Thyroid gland (tissue), 4 donors: ENCODE results near the gene STAP1.

ENCODE experiments used
- CTCF ChIP-seq, 6 experiments: fragments of 200-600 bp in 3 of 6; fragments of 450-650 bp in 3 of 6; sonication (generic) in 3 of 6; IDR thresholded peaks; one replicate each; pipeline ENCODE4 v1.5.1; 2016 to 2019; ENCODE audit warnings: antibody characterized with exemption in 6 of 6, mild to moderate bottlenecking in 2 of 6, inconsistent platforms in 1 of 6, moderate library complexity in 1 of 6
- POLR2A ChIP-seq, 2 donors: fragments of 450-650 bp; IDR thresholded peaks; one replicate each; pipeline ENCODE4 v1.6.1; 2017; ENCODE audit warnings: antibody characterized with exemption in 2 of 2, mild to moderate bottlenecking in 2 of 2, moderate library complexity in 1 of 2

GRCh38 chr4:67576538-67576937 is 18.0 kb downstream of the STAP1 start:
- TF ChIP-seq CTCF (IDR thresholded peaks at IDR 0.05) (no peak), POLR2A (IDR thresholded peaks at IDR 0.05) (no peak)
